IMR-90 (cell line): ENCODE results near the gene C5. TPM values are rescaled to one million over a fixed set of nuclear protein-coding genes. Genes with fewer than 3 reads are reported as not detected.

Experiments used
- ATAC-seq: fragments of 200-7000 bp; cut with Tn5 transposase; 2 replicates; pipeline ENCODE4 v1.9.1; 2020; ENCODE audit warnings: low read depth, mild to moderate bottlenecking, moderate library complexity
- BruUV-seq: library from RNA; stranded (reverse); fragments of 400-500 nt; replicated peaks from 2 replicates; lab custom pipeline; 2021; lab: Mats Ljungman, UMichigan
- CTCF ChIA-PET: fragments of 300-600 bp; formaldehyde crosslinking; extraction: SDS; loops from one replicate; lab custom pipeline; 2021; ENCODE audit warnings: antibody characterized with exemption; lab: Yijun Ruan, JAX
- POLR2A ChIA-PET: fragments of 300-600 bp; sonication (Branson Sonifier 250); formaldehyde crosslinking; loops from one replicate; lab custom pipeline; 2022; ENCODE audit warnings: antibody characterized with exemption; ENCODE audit not compliant: unreplicated experiment; lab: Charles Lee
- DNase-seq: peaks from one replicate; pipeline ENCODE4 v3.0.0; 2013
- H2AFZ ChIP-seq: replicated peaks from 2 replicates; pipeline ENCODE3; 2013; ENCODE audit warnings: low read length, mild to moderate bottlenecking; ENCODE audit not compliant: poor library complexity
- H2AK5ac ChIP-seq: 2 replicates; pipeline ENCODE4 v1.6.1; 2013; ENCODE audit warnings: low read depth, low read length, inconsistent platforms
- H2AK9ac ChIP-seq: replicated peaks from 2 replicates; pipeline ENCODE3; 2013; ENCODE audit warnings: mild to moderate bottlenecking, low read depth, low read length, moderate library complexity; ENCODE audit not compliant: poor library complexity
- H2BK120ac ChIP-seq: 2 replicates; pipeline ENCODE4 v1.6.1; 2013; ENCODE audit warnings: low read depth, low read length, inconsistent platforms
- H2BK15ac ChIP-seq: 3 replicates; pipeline ENCODE4 v1.6.1; 2013; ENCODE audit warnings: low read depth, low read length, inconsistent platforms
- H2BK20ac ChIP-seq: 2 replicates; pipeline ENCODE4 v1.6.1; 2013; ENCODE audit warnings: low read depth, mild to moderate bottlenecking, inconsistent platforms, low read length, moderate library complexity
- H2BK5ac ChIP-seq: 2 replicates; pipeline ENCODE4 v1.6.1; 2013; ENCODE audit warnings: mild to moderate bottlenecking, low read depth, low read length, inconsistent platforms; ENCODE audit not compliant: poor library complexity, severe bottlenecking
- H3K14ac ChIP-seq: replicated peaks from 2 replicates; pipeline ENCODE4 v1.6.1; 2013; ENCODE audit warnings: low read depth, low read length, inconsistent platforms
- H3K18ac ChIP-seq: 2 replicates; pipeline ENCODE4 v1.6.1; 2013; ENCODE audit warnings: low read depth, low read length, control low read depth
- H3K23ac ChIP-seq: 2 replicates; pipeline ENCODE4 v1.6.1; 2013; ENCODE audit warnings: low read depth, low read length, inconsistent platforms
- H3K27ac ChIP-seq: 2 replicates; pipeline ENCODE4 v1.5.1; 2013; ENCODE audit warnings: mild to moderate bottlenecking, control low read depth, low read length; ENCODE audit not compliant: insufficient read depth
- H3K27me3 ChIP-seq: 2 replicates; pipeline ENCODE4 v1.6.1; 2013; ENCODE audit warnings: low read length; ENCODE audit not compliant: control insufficient read depth, insufficient read depth
- H3K36me3 ChIP-seq: 2 replicates; pipeline ENCODE4 v1.6.1; 2013; ENCODE audit warnings: low read length, mixed read lengths; ENCODE audit not compliant: control insufficient read depth, insufficient read depth
- H3K4ac ChIP-seq: 2 replicates; pipeline ENCODE4 v1.6.1; 2013; ENCODE audit warnings: low read depth, low read length, inconsistent platforms
- H3K4me1 ChIP-seq: 2 replicates; pipeline ENCODE4 v1.6.1; 2013; ENCODE audit warnings: low read length, mixed read lengths; ENCODE audit not compliant: control insufficient read depth, insufficient read depth
- H3K4me2 ChIP-seq: 2 replicates; pipeline ENCODE4 v1.6.1; 2013; ENCODE audit warnings: low read depth, mild to moderate bottlenecking, control low read depth, low read length, moderate library complexity
- H3K4me3 ChIP-seq: 2 replicates; pipeline ENCODE4 v1.5.1; 2013; ENCODE audit warnings: low read depth, mild to moderate bottlenecking, control low read depth, low read length, moderate library complexity; ENCODE audit not compliant: insufficient read depth
- H3K56ac ChIP-seq: 2 replicates; pipeline ENCODE4 v1.6.1; 2013; ENCODE audit warnings: low read length, inconsistent platforms; ENCODE audit not compliant: insufficient read depth; ENCODE audit errors: extremely low read depth
- H3K79me1 ChIP-seq, 2 experiments: 2 replicates each; pipeline ENCODE4 v1.6.1; 2013; ENCODE audit warnings: low read length in 2 of 2, inconsistent platforms in 1 of 2, low read depth in 1 of 2
- H3K9ac ChIP-seq: 2 replicates; pipeline ENCODE4 v1.6.1; 2013; ENCODE audit warnings: low read depth, low read length, control low read depth
- H3K9me1 ChIP-seq: 2 replicates; pipeline ENCODE4 v1.6.1; 2013; ENCODE audit warnings: low read length, inconsistent platforms; ENCODE audit not compliant: insufficient read depth
- H3K9me3 ChIP-seq: 2 replicates; pipeline ENCODE4 v1.6.1; 2013; ENCODE audit warnings: low read length; ENCODE audit not compliant: control insufficient read depth, insufficient read depth
- H4K20me1 ChIP-seq: 2 replicates; pipeline ENCODE4 v1.6.1; 2013; ENCODE audit warnings: low read length, inconsistent platforms; ENCODE audit not compliant: insufficient read depth
- H4K5ac ChIP-seq: 2 replicates; pipeline ENCODE4 v1.6.1; 2013; ENCODE audit warnings: mild to moderate bottlenecking, low read depth, low read length, control low read depth
- H4K8ac ChIP-seq, 2 experiments: 2 replicates each; pipeline ENCODE4 v1.6.1; 2013; ENCODE audit warnings: low read depth in 2 of 2, low read length in 2 of 2, control low read depth in 1 of 2, inconsistent platforms in 1 of 2
- H4K91ac ChIP-seq: 2 replicates; pipeline ENCODE4 v1.6.1; 2013; ENCODE audit warnings: low read depth, low read length, inconsistent platforms; ENCODE audit not compliant: insufficient read depth
- CEBPB ChIP-seq: IDR thresholded peaks from 2 replicates; pipeline ENCODE4 v1.6.1; 2012; ENCODE audit warnings: low read depth, low read length, improper control_type of control experiment
- FOS ChIP-seq: fragments of 150-350 bp; IDR thresholded peaks from 2 replicates; pipeline ENCODE4 v1.6.1; 2016; ENCODE audit warnings: low read depth, low read length
- MAZ ChIP-seq: IDR thresholded peaks from 2 replicates; pipeline ENCODE4 v1.6.1; 2012; ENCODE audit warnings: low read depth, mild to moderate bottlenecking, low read length, improper control_type of control experiment, moderate library complexity, borderline replicate concordance
- MXI1 ChIP-seq: IDR thresholded peaks from 2 replicates; pipeline ENCODE4 v1.6.1; 2012; ENCODE audit warnings: low read depth, mild to moderate bottlenecking, low read length, moderate library complexity, borderline replicate concordance
- SMC3 ChIP-seq: fragments of 150-350 bp; IDR thresholded peaks from 2 replicates; pipeline ENCODE4 v1.6.1; 2016; ENCODE audit warnings: low read depth, mild to moderate bottlenecking, antibody characterized with exemption, low read length, moderate library complexity
- whole genome bisulfite sequencing, 2 experiments: methylation state at CpG; one replicate each; pipeline versions ENCODE4 v1.1.5 to v1.1.7; 2013; ENCODE audit warnings: missing lambda C conversion rate in 2 of 2; ENCODE audit not compliant: insufficient read length in 1 of 2; ENCODE audit errors: extremely low coverage in 2 of 2; 5-methylcytosine and 5-hydroxymethylcytosine counted together
- dilution Hi-C: fragments of 300-500 bp; cut with HindIII; formaldehyde crosslinking; loops from one replicate; pipeline ENCODE4 v1.14.3; 2018; ENCODE audit warnings: low sequenced_read_pairs; ENCODE audit not compliant: unreplicated experiment
- in situ Hi-C: fragments of 300-500 bp; cut with MboI; formaldehyde crosslinking; loops from 3 replicates; pipeline ENCODE4 v1.14.3; 2019; ENCODE audit warnings: low sequenced_read_pairs, inconsistent platforms, mixed read lengths
- intact Hi-C: fragments of 100-400 bp; cut with micrococcal nuclease; formaldehyde crosslinking; loops from 2 replicates; pipeline ENCODE4 v1.10.0; 2022
- polyA plus RNA-seq, 3 experiments: library from polyadenylated mRNA; depleted of rRNA; stranded (reverse); fragments of >200 nt; gene quantifications; 2 replicates each; pipeline ENCODE4 v1.2.3, GENCODE V29; 2012; ENCODE audit warnings: low replicate concordance in 1 of 3
- total RNA-seq: library from RNA; depleted of rRNA; stranded (reverse); fragments of >200 nt; gene quantifications from 2 replicates; pipeline ENCODE4 v1.2.3, GENCODE V29; 2012
- TF ChIP-seq, protein P1 (sequence below): fragments of 150-350 bp; IDR thresholded peaks from 2 replicates; pipeline ENCODE4 v1.6.1; 2016; ENCODE audit warnings: low read depth, mild to moderate bottlenecking, low read length, moderate library complexity, borderline replicate concordance
- TF ChIP-seq, protein P2 (sequence below): fragments of 150-350 bp; IDR thresholded peaks from 2 replicates; pipeline ENCODE4 v1.6.1; 2017; ENCODE audit warnings: mild to moderate bottlenecking, antibody characterized with exemption, low read length, low read depth

C5 gene
- total and polyA plus RNA-seq, 2 of the 4 experiments (the other 2 are of a cell fraction) = 1.5 to 2.3 TPM

DNA sequence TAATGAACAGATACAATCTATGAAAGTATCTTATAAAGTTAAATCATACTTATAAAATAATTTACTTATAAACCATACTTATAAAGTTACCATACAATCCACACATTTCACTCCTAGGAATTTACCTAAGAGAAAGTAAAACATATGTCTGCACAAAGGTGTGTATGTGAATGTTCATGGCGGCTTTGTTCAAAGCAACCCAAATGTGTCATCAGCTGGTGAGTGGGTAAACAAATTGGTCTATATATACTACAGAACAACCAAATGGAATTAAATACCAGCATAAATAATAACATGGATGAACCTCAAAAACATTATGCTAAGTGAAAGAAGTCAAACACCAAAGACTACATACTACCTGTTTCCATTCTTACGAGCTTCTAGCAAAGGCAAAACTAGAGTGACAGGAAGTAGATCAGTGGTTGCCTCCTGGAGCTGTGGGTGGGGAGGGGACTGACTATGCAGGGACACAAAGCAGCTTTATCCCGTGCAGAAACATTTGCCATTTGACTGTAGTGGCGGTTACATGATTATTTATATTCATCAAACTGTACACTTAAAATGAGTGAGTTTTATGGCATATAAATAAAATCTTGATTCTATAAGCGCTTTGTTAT, 134.1 kb downstream of the C5 start:
- ChIA-PET POLR2A (no interaction called here), CTCF (interaction anchor here (1.4 kb wide), 1 partner anchor 30 kb away, joined by 5 read pairs; no protein-coding TSS in a partner anchor)
- Histone ChIP-seq H3K4me2 (no peak overlapping the region), H3K23ac (no peak overlapping the region), H4K20me1 (no peaks in the 10 kb centered on the region), H2BK20ac (no peak overlapping the region), H3K36me3 (peaks cover 4% of the 10 kb centered on the region; the same call in 1 of the 2 replicates), H3K9me1 (peaks cover 14% of the 10 kb centered on the region), H2BK120ac (no peak overlapping the region), H3K4me3 (no peak overlapping the region), H3K9ac (no peak overlapping the region), H4K91ac (no peak overlapping the region), H2AK5ac (no peak overlapping the region), H3K56ac (no peak overlapping the region), H4K5ac (no peak overlapping the region), H3K4ac (no peak overlapping the region), H2AFZ (no peak overlapping the region), H3K18ac (no peak overlapping the region), H3K14ac (no peak overlapping the region; the same call in 1 of the 2 replicates), H3K27ac (no peak overlapping the region), H2BK15ac (no peak overlapping the region), H3K27me3 (no peaks in the 10 kb centered on the region), H3K4me1 (peaks cover 16% of the 10 kb centered on the region), H4K8ac (no peak overlapping the region), H3K79me1 (peaks cover 0 to 17% of the 10 kb centered on the region in 2 experiments; a peak in 2 of 4 replicates), H2AK9ac (no peak overlapping the region), H2BK5ac (no peak overlapping the region), H3K9me3 (0 out of 2 replicates have a peak, but pooled peaks cover 2% of the 10 kb centered on the region)
- in situ Hi-C loops (no loop called here), intact Hi-C loops (no loop called here), dilution Hi-C loops (no loop called here)
- TF ChIP-seq SMC3 = no peak
- TF ChIP-seq, protein P1, sequence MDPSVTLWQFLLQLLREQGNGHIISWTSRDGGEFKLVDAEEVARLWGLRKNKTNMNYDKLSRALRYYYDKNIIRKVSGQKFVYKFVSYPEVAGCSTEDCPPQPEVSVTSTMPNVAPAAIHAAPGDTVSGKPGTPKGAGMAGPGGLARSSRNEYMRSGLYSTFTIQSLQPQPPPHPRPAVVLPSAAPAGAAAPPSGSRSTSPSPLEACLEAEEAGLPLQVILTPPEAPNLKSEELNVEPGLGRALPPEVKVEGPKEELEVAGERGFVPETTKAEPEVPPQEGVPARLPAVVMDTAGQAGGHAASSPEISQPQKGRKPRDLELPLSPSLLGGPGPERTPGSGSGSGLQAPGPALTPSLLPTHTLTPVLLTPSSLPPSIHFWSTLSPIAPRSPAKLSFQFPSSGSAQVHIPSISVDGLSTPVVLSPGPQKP = no peak
- no peak for TF ChIP-seq MXI1
- TF ChIP-seq, protein P2, sequence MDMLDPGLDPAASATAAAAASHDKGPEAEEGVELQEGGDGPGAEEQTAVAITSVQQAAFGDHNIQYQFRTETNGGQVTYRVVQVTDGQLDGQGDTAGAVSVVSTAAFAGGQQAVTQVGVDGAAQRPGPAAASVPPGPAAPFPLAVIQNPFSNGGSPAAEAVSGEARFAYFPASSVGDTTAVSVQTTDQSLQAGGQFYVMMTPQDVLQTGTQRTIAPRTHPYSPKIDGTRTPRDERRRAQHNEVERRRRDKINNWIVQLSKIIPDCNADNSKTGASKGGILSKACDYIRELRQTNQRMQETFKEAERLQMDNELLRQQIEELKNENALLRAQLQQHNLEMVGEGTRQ = no peak
- no peak for TF ChIP-seq CEBPB
- no peak for TF ChIP-seq FOS
- no peak for TF ChIP-seq MAZ
- DNase-seq (no peak), ATAC-seq (no peak)
- WGBS, 2 experiments = no CpG with 5 or more reads among the region's 5 CpGs
- BruUV-seq = no TSS peak
